ENCODE data around the gene MIEF1. TPM values are rescaled to one million over a fixed set of nuclear protein-coding genes. Genes with fewer than 3 reads are reported as not detected.

Gene MIEF1
- total and polyA plus RNA-seq, 2 experiments from 2014 or later, result 13.2 to 40.1 TPM

GRCh38 chr22:39456522-39457197 lies 45.4 kb upstream of the MIEF1 start, which contains the start of gene MGAT3 (continued):
- TF ChIP-seq NANOG (IDR thresholded peaks at IDR 0.05; ENCODE audit: borderline replicate concordance) (no peak), REST (IDR thresholded peaks at IDR 0.05; ENCODE audit: unreplicated experiment) (no peak), JUNB (IDR thresholded peaks at IDR 0.05; ENCODE audit: unreplicated experiment) (no peak)

- H3K27me3 Mint-ChIP-seq (ENCODE audit: insufficient read depth, low read depth, poor library complexity), result peaks cover 44% of the 10 kb centered on the region
- peak overlapping the region; percentile 82; the same call in 1 of the 2 replicates for H3K4me3 ChIP-seq
- H3K36me3 Mint-ChIP-seq (ENCODE audit: low read depth), result peaks cover 3% of the 10 kb centered on the region; the same call in 1 of the 3 replicates
- H3K36me3 ChIP-seq (ENCODE audit: insufficient read depth), result no peaks in the 10 kb centered on the region
- no peak for DNase-seq (ENCODE audit: low spot score)
- no peak for ATAC-seq
- no peaks in the 10 kb centered on the region for H4K20me1 ChIP-seq (replicated peaks; ENCODE audit: insufficient read depth)
- no peak overlapping the region for H3K4me3 Mint-ChIP-seq
- H3K4me1 ChIP-seq (ENCODE audit: insufficient read depth), result peaks cover 14% of the 10 kb centered on the region
- TF ChIP-seq CREB1 (CRISPR knock-in tag; IDR thresholded peaks at IDR 0.05; ENCODE audit: low read depth), result no peak
- TF ChIP-seq ZNF462 (CRISPR knock-in tag; IDR thresholded peaks at IDR 0.05), result no peak
- no peak for TF ChIP-seq POLR2AphosphoS5 (IDR thresholded peaks at IDR 0.05; ENCODE audit: low read depth)
- no peak for TF ChIP-seq EZH2 (IDR thresholded peaks at IDR 0.05; ENCODE audit: low read depth, unreplicated experiment)
- TF ChIP-seq NANOG (IDR thresholded peaks at IDR 0.05; ENCODE audit: borderline replicate concordance), result no peak
- no peak for TF ChIP-seq STAT1 (IDR thresholded peaks at IDR 0.05; ENCODE audit: unreplicated experiment)
- no peak for TF ChIP-seq CTCF (conservative IDR thresholded peaks at IDR 0.05; ENCODE audit: low read depth in 2 of 2)
- TF ChIP-seq ZNF114 (CRISPR knock-in tag; IDR thresholded peaks at IDR 0.05), result no peak
- no peak overlapping the region for H3K27ac Mint-ChIP-seq
- H3K4me2 ChIP-seq, result no peak overlapping the region
- no peaks in the 10 kb centered on the region; the same call in 2 of the 3 replicates for H3K9me3 Mint-ChIP-seq
- no peak overlapping the region for H2AFZ ChIP-seq
- H3K27me3 ChIP-seq (ENCODE audit: insufficient read depth), result peaks cover 28% of the 10 kb centered on the region
- H3F3A ChIP-seq (replicated peaks; ENCODE audit: low read depth), result peaks cover 11% of the 10 kb centered on the region; the same call in 1 of the 2 replicates
- no peak overlapping the region for H3K27ac ChIP-seq (ENCODE audit: low read depth)
- no peaks in the 10 kb centered on the region for H3K79me2 ChIP-seq (replicated peaks; ENCODE audit: insufficient read depth)
- H3K4me1 Mint-ChIP-seq, result peaks cover 31% of the 10 kb centered on the region
- no peaks in the 10 kb centered on the region for H3K9me2 ChIP-seq (ENCODE audit: insufficient read depth)
Measured at GRCh38 chr22:39457198-39457555, 44.9 kb upstream of the MIEF1 start.

All from GM23338 (cell line).